Testis (tissue), 2 donors: ENCODE results near the gene KRT14.
"Not testable (repeated sequence)": the region's sequence is repeated elsewhere in the genome, so short reads cannot be mapped to it uniquely, and the experiment has no call there.

Source experiments
- POLR2A ChIP-seq: fragments of 450-650 bp; IDR thresholded peaks from one replicate; pipeline ENCODE4 v1.6.1; 2017; ENCODE audit warnings: antibody characterized with exemption, mild to moderate bottlenecking, moderate library complexity
- TF ChIP-seq, protein P1 (sequence below), 3 experiments: fragments of 450-650 bp in 2 of 3; fragments of 200-600 bp in 1 of 3; sonication (generic) in 1 of 3; IDR thresholded peaks; one replicate each; pipeline ENCODE4 v1.5.1; 2016 to 2019; ENCODE audit warnings: antibody characterized with exemption in 3 of 3, mild to moderate bottlenecking in 2 of 3, moderate library complexity in 1 of 3

DNA sequence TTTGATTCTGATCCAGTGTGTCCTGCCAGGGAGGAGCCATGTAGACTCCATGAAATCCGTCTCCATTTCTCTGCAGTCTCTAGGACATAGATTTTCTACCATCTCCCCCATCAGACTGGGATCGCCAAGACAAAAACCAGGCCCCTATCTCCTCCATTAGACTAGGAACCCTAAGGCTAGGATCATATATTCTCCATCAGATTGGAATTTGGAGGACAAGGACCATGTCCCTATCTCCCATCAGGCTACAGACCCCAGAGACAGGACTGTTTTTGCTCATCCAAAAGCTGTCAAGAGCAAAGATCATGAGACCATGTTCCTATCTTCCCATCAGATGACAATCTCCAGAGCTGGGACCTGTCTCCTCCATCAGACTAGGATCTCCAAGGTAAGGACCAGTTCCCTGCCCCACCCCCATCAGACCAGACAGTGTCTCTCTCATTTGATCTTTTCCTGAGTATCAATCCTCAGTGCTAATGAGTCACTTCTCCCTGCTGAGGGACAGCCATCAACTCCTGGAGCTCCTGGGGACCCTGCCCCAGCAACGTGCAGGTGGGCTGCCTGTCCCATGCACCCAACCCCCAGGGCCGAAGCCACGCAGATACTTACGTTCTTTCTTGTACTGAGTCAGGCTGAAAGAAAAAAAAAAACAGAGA lies 33.4 kb upstream of the KRT14 start:
- TF ChIP-seq, protein P1, sequence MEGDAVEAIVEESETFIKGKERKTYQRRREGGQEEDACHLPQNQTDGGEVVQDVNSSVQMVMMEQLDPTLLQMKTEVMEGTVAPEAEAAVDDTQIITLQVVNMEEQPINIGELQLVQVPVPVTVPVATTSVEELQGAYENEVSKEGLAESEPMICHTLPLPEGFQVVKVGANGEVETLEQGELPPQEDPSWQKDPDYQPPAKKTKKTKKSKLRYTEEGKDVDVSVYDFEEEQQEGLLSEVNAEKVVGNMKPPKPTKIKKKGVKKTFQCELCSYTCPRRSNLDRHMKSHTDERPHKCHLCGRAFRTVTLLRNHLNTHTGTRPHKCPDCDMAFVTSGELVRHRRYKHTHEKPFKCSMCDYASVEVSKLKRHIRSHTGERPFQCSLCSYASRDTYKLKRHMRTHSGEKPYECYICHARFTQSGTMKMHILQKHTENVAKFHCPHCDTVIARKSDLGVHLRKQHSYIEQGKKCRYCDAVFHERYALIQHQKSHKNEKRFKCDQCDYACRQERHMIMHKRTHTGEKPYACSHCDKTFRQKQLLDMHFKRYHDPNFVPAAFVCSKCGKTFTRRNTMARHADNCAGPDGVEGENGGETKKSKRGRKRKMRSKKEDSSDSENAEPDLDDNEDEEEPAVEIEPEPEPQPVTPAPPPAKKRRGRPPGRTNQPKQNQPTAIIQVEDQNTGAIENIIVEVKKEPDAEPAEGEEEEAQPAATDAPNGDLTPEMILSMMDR (IDR thresholded peaks at IDR 0.05) = not testable (repeated sequence)
- not testable (repeated sequence) for TF ChIP-seq POLR2A
